HEK293 (cell line): Measurements from ENCODE around the gene CREB5.

Experiments
- TCF7L2 ChIP-seq: IDR thresholded peaks from 2 replicates; pipeline ENCODE4 v1.6.1; 2011; ENCODE audit warnings: low read depth, mild to moderate bottlenecking, inconsistent platforms, low read length, moderate library complexity, borderline replicate concordance
- ZNF274 ChIP-seq, 2 experiments: fragments of 200-500 bp in 1 of 2; fragments of 450-650 bp in 1 of 2; sonication (Bioruptor generic) in 1 of 2; formaldehyde crosslinking in 1 of 2; IDR thresholded peaks; 2 replicates each; pipeline versions ENCODE4 v1.5.1 to v1.6.1; 2014 to 2016; ENCODE audit warnings: borderline replicate concordance in 1 of 2, inconsistent platforms in 1 of 2, low read length in 1 of 2, missing biosample characterization in 1 of 2, missing genetic modification characterization in 1 of 2
- ZNF350 ChIP-seq: fragments of 450-650 bp; formaldehyde crosslinking; IDR thresholded peaks from 2 replicates; pipeline ENCODE4 v1.5.0; 2017; ENCODE audit warnings: missing biosample characterization, mild to moderate bottlenecking, missing genetic modification characterization
- ZNF529 ChIP-seq: fragments of 450-650 bp; formaldehyde crosslinking; IDR thresholded peaks from 2 replicates; pipeline ENCODE4 v1.5.1; 2017; ENCODE audit warnings: missing genetic modification characterization, missing biosample characterization; ENCODE audit not compliant: insufficient replicate concordance
- ZNF530 ChIP-seq: fragments of 450-650 bp; formaldehyde crosslinking; IDR thresholded peaks from 2 replicates; pipeline ENCODE4 v1.5.1; 2016; ENCODE audit warnings: low read depth, missing biosample characterization, missing genetic modification characterization
- TF ChIP-seq, protein P1 (sequence below): fragments of 450-650 bp; formaldehyde crosslinking; IDR thresholded peaks from 2 replicates; pipeline ENCODE4 v1.5.1; 2016; ENCODE audit warnings: missing biosample characterization, missing genetic modification characterization
- TF ChIP-seq, protein P2 (sequence below): fragments of 450-650 bp; formaldehyde crosslinking; IDR thresholded peaks from 2 replicates; pipeline ENCODE4 v1.5.1; 2016; ENCODE audit warnings: missing biosample characterization, missing genetic modification characterization
- TF ChIP-seq, protein P3 (sequence below): fragments of 450-650 bp; formaldehyde crosslinking; IDR thresholded peaks from 2 replicates; pipeline ENCODE4 v1.5.1; 2016; ENCODE audit warnings: missing biosample characterization, missing genetic modification characterization

DNA sequence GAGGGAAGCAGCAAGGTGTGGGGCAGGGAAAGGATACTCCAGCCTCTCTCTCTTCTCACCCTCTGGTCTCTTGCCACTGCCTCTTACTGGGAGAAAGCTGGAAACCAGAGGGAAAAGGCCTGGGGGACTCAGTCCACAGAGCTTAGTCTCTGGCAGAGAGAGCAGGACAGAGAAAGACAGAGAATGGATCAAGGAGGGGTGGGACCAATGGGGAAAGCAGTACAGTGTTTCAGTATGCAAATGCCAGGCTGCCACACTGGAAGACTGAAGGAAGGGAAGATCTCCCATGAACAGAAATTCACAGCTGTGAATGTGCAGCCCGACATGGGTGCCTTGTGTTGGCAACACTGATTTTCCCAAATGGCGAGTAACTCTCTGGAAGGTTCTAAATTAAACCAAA is 40.4 kb downstream of the CREB5 start:
- no peak for TF ChIP-seq ZNF530
- TF ChIP-seq, protein P1, sequence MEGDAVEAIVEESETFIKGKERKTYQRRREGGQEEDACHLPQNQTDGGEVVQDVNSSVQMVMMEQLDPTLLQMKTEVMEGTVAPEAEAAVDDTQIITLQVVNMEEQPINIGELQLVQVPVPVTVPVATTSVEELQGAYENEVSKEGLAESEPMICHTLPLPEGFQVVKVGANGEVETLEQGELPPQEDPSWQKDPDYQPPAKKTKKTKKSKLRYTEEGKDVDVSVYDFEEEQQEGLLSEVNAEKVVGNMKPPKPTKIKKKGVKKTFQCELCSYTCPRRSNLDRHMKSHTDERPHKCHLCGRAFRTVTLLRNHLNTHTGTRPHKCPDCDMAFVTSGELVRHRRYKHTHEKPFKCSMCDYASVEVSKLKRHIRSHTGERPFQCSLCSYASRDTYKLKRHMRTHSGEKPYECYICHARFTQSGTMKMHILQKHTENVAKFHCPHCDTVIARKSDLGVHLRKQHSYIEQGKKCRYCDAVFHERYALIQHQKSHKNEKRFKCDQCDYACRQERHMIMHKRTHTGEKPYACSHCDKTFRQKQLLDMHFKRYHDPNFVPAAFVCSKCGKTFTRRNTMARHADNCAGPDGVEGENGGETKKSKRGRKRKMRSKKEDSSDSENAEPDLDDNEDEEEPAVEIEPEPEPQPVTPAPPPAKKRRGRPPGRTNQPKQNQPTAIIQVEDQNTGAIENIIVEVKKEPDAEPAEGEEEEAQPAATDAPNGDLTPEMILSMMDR (tag by site-specific recombination) = no peak
- TF ChIP-seq ZNF350 = no peak
- TF ChIP-seq, protein P2, sequence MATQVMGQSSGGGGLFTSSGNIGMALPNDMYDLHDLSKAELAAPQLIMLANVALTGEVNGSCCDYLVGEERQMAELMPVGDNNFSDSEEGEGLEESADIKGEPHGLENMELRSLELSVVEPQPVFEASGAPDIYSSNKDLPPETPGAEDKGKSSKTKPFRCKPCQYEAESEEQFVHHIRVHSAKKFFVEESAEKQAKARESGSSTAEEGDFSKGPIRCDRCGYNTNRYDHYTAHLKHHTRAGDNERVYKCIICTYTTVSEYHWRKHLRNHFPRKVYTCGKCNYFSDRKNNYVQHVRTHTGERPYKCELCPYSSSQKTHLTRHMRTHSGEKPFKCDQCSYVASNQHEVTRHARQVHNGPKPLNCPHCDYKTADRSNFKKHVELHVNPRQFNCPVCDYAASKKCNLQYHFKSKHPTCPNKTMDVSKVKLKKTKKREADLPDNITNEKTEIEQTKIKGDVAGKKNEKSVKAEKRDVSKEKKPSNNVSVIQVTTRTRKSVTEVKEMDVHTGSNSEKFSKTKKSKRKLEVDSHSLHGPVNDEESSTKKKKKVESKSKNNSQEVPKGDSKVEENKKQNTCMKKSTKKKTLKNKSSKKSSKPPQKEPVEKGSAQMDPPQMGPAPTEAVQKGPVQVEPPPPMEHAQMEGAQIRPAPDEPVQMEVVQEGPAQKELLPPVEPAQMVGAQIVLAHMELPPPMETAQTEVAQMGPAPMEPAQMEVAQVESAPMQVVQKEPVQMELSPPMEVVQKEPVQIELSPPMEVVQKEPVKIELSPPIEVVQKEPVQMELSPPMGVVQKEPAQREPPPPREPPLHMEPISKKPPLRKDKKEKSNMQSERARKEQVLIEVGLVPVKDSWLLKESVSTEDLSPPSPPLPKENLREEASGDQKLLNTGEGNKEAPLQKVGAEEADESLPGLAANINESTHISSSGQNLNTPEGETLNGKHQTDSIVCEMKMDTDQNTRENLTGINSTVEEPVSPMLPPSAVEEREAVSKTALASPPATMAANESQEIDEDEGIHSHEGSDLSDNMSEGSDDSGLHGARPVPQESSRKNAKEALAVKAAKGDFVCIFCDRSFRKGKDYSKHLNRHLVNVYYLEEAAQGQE (tag by site-specific recombination) = no peak
- TF ChIP-seq, protein P3, sequence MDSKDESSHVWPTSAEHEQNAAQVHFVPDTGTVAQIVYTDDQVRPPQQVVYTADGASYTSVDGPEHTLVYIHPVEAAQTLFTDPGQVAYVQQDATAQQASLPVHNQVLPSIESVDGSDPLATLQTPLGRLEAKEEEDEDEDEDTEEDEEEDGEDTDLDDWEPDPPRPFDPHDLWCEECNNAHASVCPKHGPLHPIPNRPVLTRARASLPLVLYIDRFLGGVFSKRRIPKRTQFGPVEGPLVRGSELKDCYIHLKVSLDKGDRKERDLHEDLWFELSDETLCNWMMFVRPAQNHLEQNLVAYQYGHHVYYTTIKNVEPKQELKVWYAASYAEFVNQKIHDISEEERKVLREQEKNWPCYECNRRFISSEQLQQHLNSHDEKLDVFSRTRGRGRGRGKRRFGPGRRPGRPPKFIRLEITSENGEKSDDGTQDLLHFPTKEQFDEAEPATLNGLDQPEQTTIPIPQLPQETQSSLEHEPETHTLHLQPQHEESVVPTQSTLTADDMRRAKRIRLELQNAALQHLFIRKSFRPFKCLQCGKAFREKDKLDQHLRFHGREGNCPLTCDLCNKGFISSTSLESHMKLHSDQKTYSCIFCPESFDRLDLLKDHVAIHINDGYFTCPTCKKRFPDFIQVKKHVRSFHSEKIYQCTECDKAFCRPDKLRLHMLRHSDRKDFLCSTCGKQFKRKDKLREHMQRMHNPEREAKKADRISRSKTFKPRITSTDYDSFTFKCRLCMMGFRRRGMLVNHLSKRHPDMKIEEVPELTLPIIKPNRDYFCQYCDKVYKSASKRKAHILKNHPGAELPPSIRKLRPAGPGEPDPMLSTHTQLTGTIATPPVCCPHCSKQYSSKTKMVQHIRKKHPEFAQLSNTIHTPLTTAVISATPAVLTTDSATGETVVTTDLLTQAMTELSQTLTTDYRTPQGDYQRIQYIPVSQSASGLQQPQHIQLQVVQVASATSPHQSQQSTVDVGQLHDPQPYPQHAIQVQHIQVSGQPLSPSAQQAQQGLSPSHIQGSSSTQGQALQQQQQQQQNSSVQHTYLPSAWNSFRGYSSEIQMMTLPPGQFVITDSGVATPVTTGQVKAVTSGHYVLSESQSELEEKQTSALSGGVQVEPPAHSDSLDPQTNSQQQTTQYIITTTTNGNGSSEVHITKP (tag by site-specific recombination) = no peak
- no peak for TF ChIP-seq TCF7L2
- TF ChIP-seq ZNF274 (IDR thresholded peaks at IDR 0.05; ENCODE audit: low read length) = no peak
- TF ChIP-seq ZNF274 (tag by site-specific recombination; IDR thresholded peaks at IDR 0.05; ENCODE audit: borderline replicate concordance) = no peak
- no peak for TF ChIP-seq ZNF529 (tag by site-specific recombination)
